Uterus (tissue), 4 donors: ENCODE data around the gene C10orf90. TPM values are rescaled to one million over a fixed set of nuclear protein-coding genes. Genes with fewer than 3 reads are reported as not detected.

Experiments
- DNase-seq, 2 donors: peaks; one replicate each; pipeline ENCODE4 v3.0.0-alpha.2; 2019 to 2020
- H3K27ac ChIP-seq, 2 donors: fragments of 200-600 bp; sonication (generic); 1 replicate in 1 of 2; 2 replicates in 1 of 2; pipeline ENCODE4 v1.5.1; 2016 to 2018
- H3K27me3 ChIP-seq, 2 donors: fragments of 200-600 bp; sonication (generic); one replicate each; pipeline ENCODE4 v1.5.1; 2018 to 2019; ENCODE audit warnings: control low read depth in 1 of 2
- H3K36me3 ChIP-seq, 2 donors: fragments of 200-600 bp; sonication (generic); one replicate each; pipeline ENCODE4 v1.5.1; 2019; ENCODE audit warnings: control low read depth in 1 of 2
- H3K4me1 ChIP-seq, 2 donors: fragments of 200-600 bp; sonication (generic); one replicate each; pipeline ENCODE4 v1.5.1; 2018 to 2019; ENCODE audit warnings: control low read depth in 1 of 2
- H3K4me3 ChIP-seq, 2 donors: fragments of 200-600 bp; sonication (generic); 1 replicate in 1 of 2; 2 replicates in 1 of 2; pipeline ENCODE4 v1.5.1; 2018 to 2019; ENCODE audit warnings: mild to moderate bottlenecking in 1 of 2
- H3K9me3 ChIP-seq, 2 donors: fragments of 200-600 bp; sonication (generic); one replicate each; pipeline ENCODE4 v1.5.1; 2019; ENCODE audit warnings: control low read depth in 1 of 2
- CTCF ChIP-seq, 4 experiments: fragments of 200-600 bp in 2 of 4; fragments of 450-650 bp in 2 of 4; sonication (generic) in 2 of 4; IDR thresholded peaks; one replicate each; pipeline ENCODE4 v1.5.1; 2016 to 2019; ENCODE audit warnings: antibody characterized with exemption in 4 of 4, mild to moderate bottlenecking in 2 of 4, moderate library complexity in 1 of 4
- POLR2A ChIP-seq, 2 donors: fragments of 450-650 bp; IDR thresholded peaks; one replicate each; pipeline ENCODE4 v1.6.1; 2016; ENCODE audit warnings: antibody characterized with exemption in 2 of 2, mild to moderate bottlenecking in 1 of 2, moderate library complexity in 1 of 2
- intact Hi-C: fragments of 100-400 bp; cut with DNase I; formaldehyde crosslinking; loops from one replicate; pipeline ENCODE4 v1.15.1; 2023; ENCODE audit warnings: low total_unique reads
- total RNA-seq, 4 donors: library from RNA; depleted of rRNA in 3 of 4; stranded (reverse); fragments of >200 nt in 3 of 4; gene quantifications; one replicate each; pipeline versions ENCODE4 v1.1.0 to v1.2.4, GENCODE V29; 2014 to 2023
- donor health status: DM: yes; HTN: yes; CAD: no.

Gene C10orf90
- total RNA-seq, 4 donors from 2014 or later = 0.21 TPM; not detected in 3

GRCh38 chr10:126595160-126595559, 75.3 kb downstream of the C10orf90 start:
- no peak overlapping the region for H3K27ac ChIP-seq
- no peak for DNase-seq
- no peak overlapping the region for H3K4me3 ChIP-seq
- no peaks in the 10 kb centered on the region for H3K4me1 ChIP-seq
- H3K36me3 ChIP-seq = no peaks in the 10 kb centered on the region
- H3K9me3 ChIP-seq = no peaks in the 10 kb centered on the region
- intact Hi-C loops = no loop called here
- H3K27me3 ChIP-seq = no peaks in the 10 kb centered on the region
- TF ChIP-seq CTCF (IDR thresholded peaks at IDR 0.05) = no peak

- no peak for TF ChIP-seq POLR2A (IDR thresholded peaks at IDR 0.05)
- TF ChIP-seq CTCF (IDR thresholded peaks at IDR 0.05) = no peak
- no peaks in the 10 kb centered on the region for H3K36me3 ChIP-seq
- intact Hi-C loops = no loop called here
- H3K27me3 ChIP-seq = no peaks in the 10 kb centered on the region
- H3K4me3 ChIP-seq = no peak overlapping the region
- H3K27ac ChIP-seq = no peak overlapping the region
- DNase-seq = no peak
- H3K9me3 ChIP-seq = no peaks in the 10 kb centered on the region
- H3K4me1 ChIP-seq = no peaks in the 10 kb centered on the region
Observed at GRCh38 chr10:126593968-126594701, 76.4 kb downstream of the C10orf90 start.

- TF ChIP-seq CTCF (IDR thresholded peaks at IDR 0.05) (no peak), POLR2A (IDR thresholded peaks at IDR 0.05) (no peak)
- Histone ChIP-seq H3K36me3 (no peaks in the 10 kb centered on the region), H3K9me3 (no peaks in the 10 kb centered on the region), H3K27ac (no peak overlapping the region), H3K4me1 (no peaks in the 10 kb centered on the region), H3K27me3 (no peaks in the 10 kb centered on the region), H3K4me3 (no peak overlapping the region)
- no peak for DNase-seq
- intact Hi-C loops = no loop called here
Observed at GRCh38 chr10:126592901-126593300, 77.6 kb downstream of the C10orf90 start.

GRCh38 chr10:126588024-126588423, 82.5 kb downstream of the C10orf90 start:
- Histone ChIP-seq H3K9me3 (no peaks in the 10 kb centered on the region), H3K27me3 (no peaks in the 10 kb centered on the region), H3K4me1 (no peaks in the 10 kb centered on the region), H3K4me3 (no peak overlapping the region), H3K36me3 (no peaks in the 10 kb centered on the region), H3K27ac (no peak overlapping the region)
- intact Hi-C loops = no loop called here
- TF ChIP-seq POLR2A (IDR thresholded peaks at IDR 0.05) = no peak
- TF ChIP-seq CTCF (IDR thresholded peaks at IDR 0.05) = no peak
- DNase-seq = no peak

GRCh38 chr10:126586878-126587277, 83.6 kb downstream of the C10orf90 start:
- Histone ChIP-seq H3K27me3 (no peaks in the 10 kb centered on the region), H3K27ac (no peak overlapping the region), H3K4me1 (no peaks in the 10 kb centered on the region), H3K36me3 (no peaks in the 10 kb centered on the region), H3K4me3 (no peak overlapping the region), H3K9me3 (no peaks in the 10 kb centered on the region)
- intact Hi-C loops = no loop called here
- TF ChIP-seq POLR2A (IDR thresholded peaks at IDR 0.05) = no peak
- no peak for TF ChIP-seq CTCF (IDR thresholded peaks at IDR 0.05)
- DNase-seq = no peak
